ENCODE measurements around the gene BBIP1. TPM values are rescaled to one million over a fixed set of nuclear protein-coding genes. Genes with fewer than 3 reads are reported as not detected.

BBIP1 gene
- total and polyA plus RNA-seq, 2 experiments from 2014 or later, result 14.8 to 56.5 TPM

GRCh38 chr10:110883924-110884323 is 35.1 kb downstream of the BBIP1 start (continued):
- TF ChIP-seq REST (IDR thresholded peaks at IDR 0.05; ENCODE audit: unreplicated experiment) (no peak), EZH2 (IDR thresholded peaks at IDR 0.05; ENCODE audit: low read depth, unreplicated experiment) (no peak), ZNF114 (CRISPR knock-in tag; IDR thresholded peaks at IDR 0.05) (no peak)

- Histone ChIP-seq H3K79me2 (replicated peaks; ENCODE audit: insufficient read depth) (no peaks in the 10 kb centered on the region), H2AFZ (no peak overlapping the region), H4K20me1 (replicated peaks; ENCODE audit: insufficient read depth) (no peaks in the 10 kb centered on the region), H3K27me3 (ENCODE audit: insufficient read depth) (no peaks in the 10 kb centered on the region), H3F3A (replicated peaks; ENCODE audit: low read depth) (no peaks in the 10 kb centered on the region), H3K27ac (ENCODE audit: low read depth) (no peak overlapping the region), H3K4me3 (no peak overlapping the region), H3K4me2 (no peak overlapping the region), H3K36me3 (ENCODE audit: insufficient read depth) (no peaks in the 10 kb centered on the region), H3K4me1 (ENCODE audit: insufficient read depth) (no peaks in the 10 kb centered on the region), H3K9me2 (ENCODE audit: insufficient read depth) (no peaks in the 10 kb centered on the region)
- DNase-seq (ENCODE audit: low spot score), result no peak
- H3K4me1 Mint-ChIP-seq, result no peaks in the 10 kb centered on the region
- H3K36me3 Mint-ChIP-seq (ENCODE audit: low read depth), result peaks cover 5% of the 10 kb centered on the region; the same call in 1 of the 3 replicates
- H3K9me3 Mint-ChIP-seq, result no peaks in the 10 kb centered on the region
- no peak overlapping the region for H3K4me3 Mint-ChIP-seq
- no peak for ATAC-seq
- H3K27ac Mint-ChIP-seq, result no peak overlapping the region
- no peaks in the 10 kb centered on the region for H3K27me3 Mint-ChIP-seq (ENCODE audit: insufficient read depth, low read depth, poor library complexity)
- TF ChIP-seq ZNF462 (CRISPR knock-in tag; IDR thresholded peaks at IDR 0.05) (no peak), EZH2phosphoT487 (IDR thresholded peaks at IDR 0.05; ENCODE audit: unreplicated experiment) (no peak), CTCF (conservative IDR thresholded peaks at IDR 0.05; ENCODE audit: low read depth in 2 of 2) (no peak), ZNF331 (CRISPR knock-in tag; IDR thresholded peaks at IDR 0.05; ENCODE audit: low read depth) (no peak), JUNB (IDR thresholded peaks at IDR 0.05; ENCODE audit: unreplicated experiment) (no peak), NANOG (IDR thresholded peaks at IDR 0.05; ENCODE audit: borderline replicate concordance) (no peak), EZH2 (IDR thresholded peaks at IDR 0.05; ENCODE audit: low read depth, unreplicated experiment) (no peak), POLR2AphosphoS5 (IDR thresholded peaks at IDR 0.05; ENCODE audit: low read depth) (no peak), ETS1 (IDR thresholded peaks at IDR 0.05) (no peak), CREB1 (CRISPR knock-in tag; IDR thresholded peaks at IDR 0.05; ENCODE audit: low read depth) (no peak)
These were observed 37.1 kb downstream of the BBIP1 start for GRCh38 chr10:110881905-110882304.

Data from GM23338 (cell line).